Erythroblast (primary cell): Measurements from ENCODE around the gene TBC1D16.

ENCODE experiments used
- DNase-seq, 2 experiments: peaks; one replicate each; lab custom pipeline; 2025; lab: John Stamatoyannopoulos, UW
- GATA1 ChIP-seq: IDR thresholded peaks from 2 replicates; pipeline ENCODE4 v1.6.1; 2011; ENCODE audit warnings: low read depth, mild to moderate bottlenecking, control low read depth, low read length, moderate library complexity
- POLR2A ChIP-seq: IDR thresholded peaks from 2 replicates; pipeline ENCODE4 v1.6.1; 2011; ENCODE audit warnings: mild to moderate bottlenecking, low read length

Gene TBC1D16

GRCh38 chr17:79944251-79944812 is 91.3 kb downstream of the TBC1D16 start:
- TF ChIP-seq GATA1 (no peak), POLR2A (no peak)
- DNase-seq: no peak

GRCh38 chr17:79943347-79944241 is 92.1 kb downstream of the TBC1D16 start:
- no peak for TF ChIP-seq GATA1
- no peak for TF ChIP-seq POLR2A
- DNase-seq: no peak

GRCh38 chr17:79942591-79943346 is 92.9 kb downstream of the TBC1D16 start:
- TF ChIP-seq POLR2A (no peak), GATA1 (no peak)
- no peak for DNase-seq

- no peak for TF ChIP-seq POLR2A
- TF ChIP-seq GATA1: no peak
- DNase-seq: no peak
These were observed 93.7 kb downstream of the TBC1D16 start for GRCh38 chr17:79942011-79942405.

GRCh38 chr17:79941088-79942010 is 94.3 kb downstream of the TBC1D16 start:
- no peak for DNase-seq
- no peak for TF ChIP-seq POLR2A
- no peak for TF ChIP-seq GATA1

- TF ChIP-seq GATA1: no peak
- TF ChIP-seq POLR2A: no peak
- no peak for DNase-seq
These were observed 95.1 kb downstream of the TBC1D16 start for GRCh38 chr17:79940459-79941087.

- TF ChIP-seq GATA1 (no peak), POLR2A (no peak)
- no peak for DNase-seq
These were observed 95.8 kb downstream of the TBC1D16 start for GRCh38 chr17:79939755-79940458.

GRCh38 chr17:79939094-79939435 is 96.6 kb downstream of the TBC1D16 start:
- no peak for DNase-seq
- TF ChIP-seq GATA1 (no peak), POLR2A (no peak)

- TF ChIP-seq GATA1 (no peak), POLR2A (no peak)
- DNase-seq: no peak
These were observed 97.2 kb downstream of the TBC1D16 start for GRCh38 chr17:79938336-79939093.

GRCh38 chr17:79937391-79938335 is 98.0 kb downstream of the TBC1D16 start:
- TF ChIP-seq POLR2A: no peak
- TF ChIP-seq GATA1: no peak
- DNase-seq: no peak
